ENCODE results near the gene OR6Q1. TPM values are rescaled to one million over a fixed set of nuclear protein-coding genes. Genes with fewer than 3 reads are reported as not detected.

OR6Q1 gene
- polyA plus RNA-seq, 1 of the 3 experiments (the other 2 are of a cell fraction) = not detected

- Histone ChIP-seq H3K27me3 (ENCODE audit: insufficient read depth) (no peaks in the 10 kb centered on the region), H3K4me1 (ENCODE audit: control insufficient read depth in 1 of 2, insufficient read depth in 2 of 2, low read depth in 1 of 2, low read length in 1 of 2) (peaks cover 0 to 17% of the 10 kb centered on the region in 2 experiments; a peak in 3 of 4 replicates), H3K4me2 (peak overlapping the region; percentile 63; the same call in 1 of the 2 replicates), H3K9me2 (no peaks in the 10 kb centered on the region), H4K20me1 (ENCODE audit: insufficient read depth) (no peaks in the 10 kb centered on the region), H3K79me2 (ENCODE audit: insufficient read depth) (no peaks in the 10 kb centered on the region), H3K4me3 (ENCODE audit: low read depth in 2 of 2, low read length in 1 of 2) (no peak overlapping the region), H3F3A (replicated peaks; ENCODE audit: insufficient read depth) (peaks cover 14% of the 10 kb centered on the region), H3K36me3 (replicated peaks in 1 of 2; ENCODE audit: control insufficient read depth in 1 of 2, insufficient read depth in 2 of 2, low read length in 1 of 2) (no peaks in the 10 kb centered on the region), H2AFZ (ENCODE audit: low read depth) (peak overlapping the region; percentile 91), H3K27ac (ENCODE audit: low read depth in 2 of 2, low read length in 1 of 2) (peak overlapping the region in 1 of 2 experiments; percentile 76; a peak in 3 of 4 replicates), H3K9me3 (no peaks in the 10 kb centered on the region), H3K9ac (peak overlapping the region; percentile 47; the same call in 1 of the 2 replicates)
- DNase-seq = no peak
- CTCF ChIA-PET = no interaction called here
- POLR2A ChIA-PET = no interaction called here
- TF ChIP-seq NFIC (IDR thresholded peaks at IDR 0.05; ENCODE audit: borderline replicate concordance) = peak; percentile 7; the same call in 1 of the 2 replicates
- no peak for TF ChIP-seq RCOR1 (IDR thresholded peaks at IDR 0.05; ENCODE audit: low read length)
- 34% methylated on average over 12 of the region's 13 CpGs for WGBS (ENCODE audit: low lambda C conversion rate)
Observed at GRCh38 chr11:58058276-58059006, 27.7 kb downstream of the OR6Q1 start.

- peaks cover 14% of the 10 kb centered on the region for H3F3A ChIP-seq (replicated peaks; ENCODE audit: insufficient read depth)
- no peaks in the 10 kb centered on the region for H4K20me1 ChIP-seq (ENCODE audit: insufficient read depth)
- H3K79me2 ChIP-seq (ENCODE audit: insufficient read depth) = no peaks in the 10 kb centered on the region
- H3K27ac ChIP-seq (ENCODE audit: low read depth in 2 of 2, low read length in 1 of 2) = peak overlapping the region in 1 of 2 experiments; percentile 76; a peak in 2 of 4 replicates
- H3K4me1 ChIP-seq (ENCODE audit: control insufficient read depth in 1 of 2, insufficient read depth in 2 of 2, low read depth in 1 of 2, low read length in 1 of 2) = peaks cover 0 to 17% of the 10 kb centered on the region in 2 experiments; a peak in 3 of 4 replicates
- H3K4me3 ChIP-seq (ENCODE audit: low read depth in 2 of 2, low read length in 1 of 2) = no peak overlapping the region
- DNase-seq = no peak
- H2AFZ ChIP-seq (ENCODE audit: low read depth) = peak overlapping the region; percentile 91
- H3K27me3 ChIP-seq (ENCODE audit: insufficient read depth) = no peaks in the 10 kb centered on the region
- H3K9me3 ChIP-seq = no peaks in the 10 kb centered on the region
- 6% methylated on average over 4 of the region's 4 CpGs for WGBS (ENCODE audit: low lambda C conversion rate)
- POLR2A ChIA-PET = no interaction called here
- H3K9me2 ChIP-seq = no peaks in the 10 kb centered on the region
- H3K9ac ChIP-seq = peak overlapping the region; percentile 47; the same call in 1 of the 2 replicates
- TF ChIP-seq FOXM1 (IDR thresholded peaks at IDR 0.05; ENCODE audit: low read depth) (0 out of 2 replicates have a peak, but pooled peaks have one; percentile 25), JUND (IDR thresholded peaks at IDR 0.05) (peak; percentile 70; the same call in 1 of the 2 replicates), ELF1 (IDR thresholded peaks at IDR 0.05) (no peak), TEAD4 (IDR thresholded peaks at IDR 0.05; ENCODE audit: borderline replicate concordance, insufficient read depth) (peak; percentile 55; the same call in 1 of the 2 replicates), FOSL2 (IDR thresholded peaks at IDR 0.05; ENCODE audit: borderline replicate concordance, low read depth) (peak; percentile 41; the same call in 1 of the 2 replicates), MAX (IDR thresholded peaks at IDR 0.05; ENCODE audit: low read depth) (peak; percentile 63), NFIC (IDR thresholded peaks at IDR 0.05; ENCODE audit: borderline replicate concordance) (peak; percentile 76), TCF12 (IDR thresholded peaks at IDR 0.05) (peak; percentile 64; the same call in 1 of the 2 replicates), RCOR1 (IDR thresholded peaks at IDR 0.05; ENCODE audit: low read length) (no peak)
- TF ChIP-seq, protein P1, sequence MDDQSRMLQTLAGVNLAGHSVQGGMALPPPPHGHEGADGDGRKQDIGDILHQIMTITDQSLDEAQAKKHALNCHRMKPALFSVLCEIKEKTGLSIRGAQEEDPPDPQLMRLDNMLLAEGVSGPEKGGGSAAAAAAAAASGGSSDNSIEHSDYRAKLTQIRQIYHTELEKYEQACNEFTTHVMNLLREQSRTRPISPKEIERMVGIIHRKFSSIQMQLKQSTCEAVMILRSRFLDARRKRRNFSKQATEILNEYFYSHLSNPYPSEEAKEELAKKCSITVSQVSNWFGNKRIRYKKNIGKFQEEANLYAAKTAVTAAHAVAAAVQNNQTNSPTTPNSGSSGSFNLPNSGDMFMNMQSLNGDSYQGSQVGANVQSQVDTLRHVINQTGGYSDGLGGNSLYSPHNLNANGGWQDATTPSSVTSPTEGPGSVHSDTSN (IDR thresholded peaks at IDR 0.05) = 0 out of 2 replicates have a peak, but pooled peaks have one; percentile 20
- TF ChIP-seq, protein P2, sequence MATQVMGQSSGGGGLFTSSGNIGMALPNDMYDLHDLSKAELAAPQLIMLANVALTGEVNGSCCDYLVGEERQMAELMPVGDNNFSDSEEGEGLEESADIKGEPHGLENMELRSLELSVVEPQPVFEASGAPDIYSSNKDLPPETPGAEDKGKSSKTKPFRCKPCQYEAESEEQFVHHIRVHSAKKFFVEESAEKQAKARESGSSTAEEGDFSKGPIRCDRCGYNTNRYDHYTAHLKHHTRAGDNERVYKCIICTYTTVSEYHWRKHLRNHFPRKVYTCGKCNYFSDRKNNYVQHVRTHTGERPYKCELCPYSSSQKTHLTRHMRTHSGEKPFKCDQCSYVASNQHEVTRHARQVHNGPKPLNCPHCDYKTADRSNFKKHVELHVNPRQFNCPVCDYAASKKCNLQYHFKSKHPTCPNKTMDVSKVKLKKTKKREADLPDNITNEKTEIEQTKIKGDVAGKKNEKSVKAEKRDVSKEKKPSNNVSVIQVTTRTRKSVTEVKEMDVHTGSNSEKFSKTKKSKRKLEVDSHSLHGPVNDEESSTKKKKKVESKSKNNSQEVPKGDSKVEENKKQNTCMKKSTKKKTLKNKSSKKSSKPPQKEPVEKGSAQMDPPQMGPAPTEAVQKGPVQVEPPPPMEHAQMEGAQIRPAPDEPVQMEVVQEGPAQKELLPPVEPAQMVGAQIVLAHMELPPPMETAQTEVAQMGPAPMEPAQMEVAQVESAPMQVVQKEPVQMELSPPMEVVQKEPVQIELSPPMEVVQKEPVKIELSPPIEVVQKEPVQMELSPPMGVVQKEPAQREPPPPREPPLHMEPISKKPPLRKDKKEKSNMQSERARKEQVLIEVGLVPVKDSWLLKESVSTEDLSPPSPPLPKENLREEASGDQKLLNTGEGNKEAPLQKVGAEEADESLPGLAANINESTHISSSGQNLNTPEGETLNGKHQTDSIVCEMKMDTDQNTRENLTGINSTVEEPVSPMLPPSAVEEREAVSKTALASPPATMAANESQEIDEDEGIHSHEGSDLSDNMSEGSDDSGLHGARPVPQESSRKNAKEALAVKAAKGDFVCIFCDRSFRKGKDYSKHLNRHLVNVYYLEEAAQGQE (IDR thresholded peaks at IDR 0.05; ENCODE audit: low read depth, low read length) = no peak
- peak overlapping the region; percentile 63; the same call in 1 of the 2 replicates for H3K4me2 ChIP-seq
- CTCF ChIA-PET = no interaction called here
- H3K36me3 ChIP-seq (replicated peaks in 1 of 2; ENCODE audit: control insufficient read depth in 1 of 2, insufficient read depth in 2 of 2, low read length in 1 of 2) = no peaks in the 10 kb centered on the region
Observed at GRCh38 chr11:58059007-58059350, 28.2 kb downstream of the OR6Q1 start.
